ENCODE results near the gene CAV1. TPM values are rescaled to one million over a fixed set of nuclear protein-coding genes. Genes with fewer than 3 reads are reported as not detected.
A peak's percentile ranks its signal among the peaks of the same experiment; 100 is the strongest.

CAV1 gene
- total RNA-seq (2014; rRNA removed; shearing (Covaris generic)) (16.0 and 22.5 TPM in 2 replicates), polyA plus RNA-seq (2016; fragmentation: Nextera tagmentation; extraction: Ambion mirVana) (16.0 and 21.1 TPM in 2 replicates)
- long read RNA-seq, partial matches to known transcripts, result 0 of 9 reads
- long read RNA-seq, other reads (novel, unspliced or antisense), result 1 of 9 reads

DNA sequence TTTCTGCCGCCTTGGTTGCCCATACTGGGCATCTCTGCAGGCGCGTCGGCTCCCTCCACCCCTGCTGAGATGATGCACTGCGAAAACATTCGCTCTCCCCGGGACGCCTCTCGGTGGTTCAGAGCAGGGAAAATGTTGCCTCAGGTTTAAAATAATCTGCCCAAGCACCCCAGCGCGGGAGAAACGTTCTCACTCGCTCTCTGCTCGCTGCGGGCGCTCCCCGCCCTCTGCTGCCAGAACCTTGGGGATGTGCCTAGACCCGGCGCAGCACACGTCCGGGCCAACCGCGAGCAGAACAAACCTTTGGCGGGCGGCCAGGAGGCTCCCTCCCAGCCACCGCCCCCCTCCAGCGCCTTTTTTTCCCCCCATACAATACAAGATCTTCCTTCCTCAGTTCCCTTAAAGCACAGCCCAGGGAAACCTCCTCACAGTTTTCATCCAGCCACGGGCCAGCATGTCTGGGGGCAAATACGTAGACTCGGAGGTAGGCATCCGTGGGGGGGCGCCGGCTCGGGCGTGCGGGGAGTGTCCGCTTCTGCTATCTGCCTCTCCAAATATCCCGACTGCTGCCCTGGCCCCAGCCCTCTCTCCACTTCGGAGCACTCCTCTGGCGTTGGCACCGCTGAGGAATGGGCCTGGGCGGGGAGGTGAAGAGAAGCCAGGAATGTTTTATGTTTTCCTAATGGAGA lies at the start of gene CAV1:
CAV1 (plus strand) TSS at position 428 of the 689 bp plus-strand sequence; CDS start at position 455, 27 bp downstream.
- no peaks in the 10 kb centered on the region for H4K20me1 ChIP-seq (replicated peaks; ENCODE audit: insufficient read depth)
- H3F3A ChIP-seq (replicated peaks; ENCODE audit: low read depth), result no peaks in the 10 kb centered on the region
- H3K79me2 ChIP-seq (replicated peaks; ENCODE audit: insufficient read depth), result no peaks in the 10 kb centered on the region
- H3K4me1 ChIP-seq (ENCODE audit: insufficient read depth), result peaks cover 39% of the 10 kb centered on the region
- H2AFZ ChIP-seq, result peak within 1 kb of the TSS; percentile 92
- no peaks in the 10 kb centered on the region for H3K9me3 Mint-ChIP-seq
- no peaks in the 10 kb centered on the region for H3K36me3 ChIP-seq (ENCODE audit: insufficient read depth)
- H3K27me3 Mint-ChIP-seq (ENCODE audit: insufficient read depth, low read depth, poor library complexity), result peaks cover 38% of the 10 kb centered on the region
- DNase-seq (ENCODE audit: low spot score) (peak; percentile 76), ATAC-seq (peak; percentile 58)
- TF ChIP-seq, protein P1, sequence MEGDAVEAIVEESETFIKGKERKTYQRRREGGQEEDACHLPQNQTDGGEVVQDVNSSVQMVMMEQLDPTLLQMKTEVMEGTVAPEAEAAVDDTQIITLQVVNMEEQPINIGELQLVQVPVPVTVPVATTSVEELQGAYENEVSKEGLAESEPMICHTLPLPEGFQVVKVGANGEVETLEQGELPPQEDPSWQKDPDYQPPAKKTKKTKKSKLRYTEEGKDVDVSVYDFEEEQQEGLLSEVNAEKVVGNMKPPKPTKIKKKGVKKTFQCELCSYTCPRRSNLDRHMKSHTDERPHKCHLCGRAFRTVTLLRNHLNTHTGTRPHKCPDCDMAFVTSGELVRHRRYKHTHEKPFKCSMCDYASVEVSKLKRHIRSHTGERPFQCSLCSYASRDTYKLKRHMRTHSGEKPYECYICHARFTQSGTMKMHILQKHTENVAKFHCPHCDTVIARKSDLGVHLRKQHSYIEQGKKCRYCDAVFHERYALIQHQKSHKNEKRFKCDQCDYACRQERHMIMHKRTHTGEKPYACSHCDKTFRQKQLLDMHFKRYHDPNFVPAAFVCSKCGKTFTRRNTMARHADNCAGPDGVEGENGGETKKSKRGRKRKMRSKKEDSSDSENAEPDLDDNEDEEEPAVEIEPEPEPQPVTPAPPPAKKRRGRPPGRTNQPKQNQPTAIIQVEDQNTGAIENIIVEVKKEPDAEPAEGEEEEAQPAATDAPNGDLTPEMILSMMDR (conservative IDR thresholded peaks at IDR 0.05; ENCODE audit: low read depth in 2 of 2), result peak in 1 of 2 experiments; percentile 23; a peak in 2 of 4 replicates
- 0 out of 2 replicates have a peak, but pooled peaks have one; percentile 1 for TF ChIP-seq NANOG (IDR thresholded peaks at IDR 0.05; ENCODE audit: borderline replicate concordance)
- peak; percentile 62 for TF ChIP-seq POLR2AphosphoS5 (IDR thresholded peaks at IDR 0.05; ENCODE audit: low read depth)
- TF ChIP-seq EZH2 (IDR thresholded peaks at IDR 0.05; ENCODE audit: low read depth, unreplicated experiment), result no peak
- TF ChIP-seq, protein P2, sequence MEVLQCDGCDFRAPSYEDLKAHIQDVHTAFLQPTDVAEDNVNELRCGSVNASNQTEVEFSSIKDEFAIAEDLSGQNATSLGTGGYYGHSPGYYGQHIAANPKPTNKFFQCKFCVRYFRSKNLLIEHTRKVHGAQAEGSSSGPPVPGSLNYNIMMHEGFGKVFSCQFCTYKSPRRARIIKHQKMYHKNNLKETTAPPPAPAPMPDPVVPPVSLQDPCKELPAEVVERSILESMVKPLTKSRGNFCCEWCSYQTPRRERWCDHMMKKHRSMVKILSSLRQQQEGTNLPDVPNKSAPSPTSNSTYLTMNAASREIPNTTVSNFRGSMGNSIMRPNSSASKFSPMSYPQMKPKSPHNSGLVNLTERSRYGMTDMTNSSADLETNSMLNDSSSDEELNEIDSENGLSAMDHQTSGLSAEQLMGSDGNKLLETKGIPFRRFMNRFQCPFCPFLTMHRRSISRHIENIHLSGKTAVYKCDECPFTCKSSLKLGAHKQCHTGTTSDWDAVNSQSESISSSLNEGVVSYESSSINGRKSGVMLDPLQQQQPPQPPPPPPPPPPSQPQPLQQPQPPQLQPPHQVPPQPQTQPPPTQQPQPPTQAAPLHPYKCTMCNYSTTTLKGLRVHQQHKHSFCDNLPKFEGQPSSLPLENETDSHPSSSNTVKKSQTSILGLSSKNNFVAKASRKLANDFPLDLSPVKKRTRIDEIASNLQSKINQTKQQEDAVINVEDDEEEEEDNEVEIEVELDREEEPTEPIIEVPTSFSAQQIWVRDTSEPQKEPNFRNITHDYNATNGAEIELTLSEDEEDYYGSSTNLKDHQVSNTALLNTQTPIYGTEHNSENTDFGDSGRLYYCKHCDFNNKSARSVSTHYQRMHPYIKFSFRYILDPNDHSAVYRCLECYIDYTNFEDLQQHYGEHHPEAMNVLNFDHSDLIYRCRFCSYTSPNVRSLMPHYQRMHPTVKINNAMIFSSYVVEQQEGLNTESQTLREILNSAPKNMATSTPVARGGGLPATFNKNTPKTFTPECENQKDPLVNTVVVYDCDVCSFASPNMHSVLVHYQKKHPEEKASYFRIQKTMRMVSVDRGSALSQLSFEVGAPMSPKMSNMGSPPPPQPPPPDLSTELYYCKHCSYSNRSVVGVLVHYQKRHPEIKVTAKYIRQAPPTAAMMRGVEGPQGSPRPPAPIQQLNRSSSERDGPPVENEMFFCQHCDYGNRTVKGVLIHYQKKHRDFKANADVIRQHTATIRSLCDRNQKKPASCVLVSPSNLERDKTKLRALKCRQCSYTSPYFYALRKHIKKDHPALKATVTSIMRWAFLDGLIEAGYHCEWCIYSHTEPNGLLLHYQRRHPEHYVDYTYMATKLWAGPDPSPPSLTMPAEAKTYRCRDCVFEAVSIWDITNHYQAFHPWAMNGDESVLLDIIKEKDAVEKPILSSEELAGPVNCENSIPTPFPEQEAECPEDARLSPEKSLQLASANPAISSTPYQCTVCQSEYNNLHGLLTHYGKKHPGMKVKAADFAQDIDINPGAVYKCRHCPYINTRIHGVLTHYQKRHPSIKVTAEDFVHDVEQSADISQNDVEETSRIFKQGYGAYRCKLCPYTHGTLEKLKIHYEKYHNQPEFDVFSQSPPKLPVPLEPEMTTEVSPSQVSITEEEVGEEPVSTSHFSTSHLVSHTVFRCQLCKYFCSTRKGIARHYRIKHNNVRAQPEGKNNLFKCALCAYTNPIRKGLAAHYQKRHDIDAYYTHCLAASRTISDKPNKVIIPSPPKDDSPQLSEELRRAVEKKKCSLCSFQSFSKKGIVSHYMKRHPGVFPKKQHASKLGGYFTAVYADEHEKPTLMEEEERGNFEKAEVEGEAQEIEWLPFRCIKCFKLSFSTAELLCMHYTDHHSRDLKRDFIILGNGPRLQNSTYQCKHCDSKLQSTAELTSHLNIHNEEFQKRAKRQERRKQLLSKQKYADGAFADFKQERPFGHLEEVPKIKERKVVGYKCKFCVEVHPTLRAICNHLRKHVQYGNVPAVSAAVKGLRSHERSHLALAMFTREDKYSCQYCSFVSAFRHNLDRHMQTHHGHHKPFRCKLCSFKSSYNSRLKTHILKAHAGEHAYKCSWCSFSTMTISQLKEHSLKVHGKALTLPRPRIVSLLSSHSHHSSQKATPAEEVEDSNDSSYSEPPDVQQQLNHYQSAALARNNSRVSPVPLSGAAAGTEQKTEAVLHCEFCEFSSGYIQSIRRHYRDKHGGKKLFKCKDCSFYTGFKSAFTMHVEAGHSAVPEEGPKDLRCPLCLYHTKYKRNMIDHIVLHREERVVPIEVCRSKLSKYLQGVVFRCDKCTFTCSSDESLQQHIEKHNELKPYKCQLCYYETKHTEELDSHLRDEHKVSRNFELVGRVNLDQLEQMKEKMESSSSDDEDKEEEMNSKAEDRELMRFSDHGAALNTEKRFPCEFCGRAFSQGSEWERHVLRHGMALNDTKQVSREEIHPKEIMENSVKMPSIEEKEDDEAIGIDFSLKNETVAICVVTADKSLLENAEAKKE (CRISPR knock-in tag; IDR thresholded peaks at IDR 0.05), result no peak
- no peak for TF ChIP-seq ETS1 (IDR thresholded peaks at IDR 0.05)
- H3K4me1 Mint-ChIP-seq, result peaks cover 52% of the 10 kb centered on the region
- H3K4me3 ChIP-seq, result peak within 1 kb of the TSS; percentile 83
- H3K27ac Mint-ChIP-seq, result no peak within 1 kb of the TSS
- no peaks in the 10 kb centered on the region for H3K9me2 ChIP-seq (ENCODE audit: insufficient read depth)
- H3K36me3 Mint-ChIP-seq (ENCODE audit: low read depth), result no peaks in the 10 kb centered on the region
- H3K4me2 ChIP-seq, result peak within 1 kb of the TSS; percentile 93
- peak within 1 kb of the TSS; percentile 92 for H3K4me3 Mint-ChIP-seq
- peak within 1 kb of the TSS; percentile 70; the same call in 1 of the 2 replicates for H3K27ac ChIP-seq (ENCODE audit: low read depth)
- H3K27me3 ChIP-seq (ENCODE audit: insufficient read depth), result peaks cover 14% of the 10 kb centered on the region
